GM19455 (cell line): Measurements from ENCODE around the gene RALGPS2.

ENCODE experiments used
- ATAC-seq: cut with Tn5 transposase; IDR thresholded peaks from one replicate; pipeline ENCODE4 v1.9.1; 2021; ENCODE audit not compliant: unreplicated experiment

The RALGPS2 gene, protein sequence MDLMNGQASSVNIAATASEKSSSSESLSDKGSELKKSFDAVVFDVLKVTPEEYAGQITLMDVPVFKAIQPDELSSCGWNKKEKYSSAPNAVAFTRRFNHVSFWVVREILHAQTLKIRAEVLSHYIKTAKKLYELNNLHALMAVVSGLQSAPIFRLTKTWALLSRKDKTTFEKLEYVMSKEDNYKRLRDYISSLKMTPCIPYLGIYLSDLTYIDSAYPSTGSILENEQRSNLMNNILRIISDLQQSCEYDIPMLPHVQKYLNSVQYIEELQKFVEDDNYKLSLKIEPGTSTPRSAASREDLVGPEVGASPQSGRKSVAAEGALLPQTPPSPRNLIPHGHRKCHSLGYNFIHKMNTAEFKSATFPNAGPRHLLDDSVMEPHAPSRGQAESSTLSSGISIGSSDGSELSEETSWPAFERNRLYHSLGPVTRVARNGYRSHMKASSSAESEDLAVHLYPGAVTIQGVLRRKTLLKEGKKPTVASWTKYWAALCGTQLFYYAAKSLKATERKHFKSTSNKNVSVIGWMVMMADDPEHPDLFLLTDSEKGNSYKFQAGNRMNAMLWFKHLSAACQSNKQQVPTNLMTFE

DNA sequence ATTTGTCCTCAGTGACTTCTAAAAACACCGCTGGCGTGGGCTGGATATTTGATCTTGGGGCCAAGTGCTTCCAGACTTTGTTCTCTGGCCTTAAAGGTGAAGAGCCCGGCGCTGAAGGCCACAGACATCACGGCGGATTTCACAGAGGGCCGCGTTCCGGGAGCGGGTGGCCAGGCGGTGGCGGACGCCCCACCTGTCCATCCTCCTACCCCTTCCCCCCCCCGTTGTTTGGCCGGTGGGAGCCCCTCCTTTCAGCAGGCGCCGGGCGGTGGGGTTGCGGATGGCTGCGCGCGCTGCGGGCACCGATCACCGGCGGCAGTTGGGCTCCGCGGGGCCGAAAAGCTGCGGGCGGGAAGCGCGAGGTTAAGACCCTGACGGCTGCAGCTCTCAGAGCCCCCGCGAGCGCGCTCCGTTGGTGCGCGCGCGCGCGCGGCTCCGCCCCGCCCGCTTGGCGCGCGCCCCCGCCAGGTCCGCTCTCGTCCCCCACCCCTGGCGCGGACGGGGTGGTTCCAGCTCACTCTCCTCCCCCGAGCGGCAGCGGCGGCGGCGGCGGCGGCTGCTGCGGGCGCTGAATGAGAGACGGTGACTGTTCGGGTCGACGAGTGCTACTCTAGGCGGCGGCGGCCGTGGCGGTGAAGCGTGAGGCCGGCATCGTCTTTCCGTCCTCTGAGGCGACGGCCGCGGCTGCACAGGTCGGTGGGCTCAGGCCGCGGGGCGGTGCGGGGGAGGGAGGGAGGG lies at the start of gene RALGPS2:
RALGPS2 (plus strand) TSS at position 517 of the 738 bp plus-strand sequence. CDS start 51,521 bp downstream, outside the sequence.
- peak; percentile 69 for ATAC-seq

DNA sequence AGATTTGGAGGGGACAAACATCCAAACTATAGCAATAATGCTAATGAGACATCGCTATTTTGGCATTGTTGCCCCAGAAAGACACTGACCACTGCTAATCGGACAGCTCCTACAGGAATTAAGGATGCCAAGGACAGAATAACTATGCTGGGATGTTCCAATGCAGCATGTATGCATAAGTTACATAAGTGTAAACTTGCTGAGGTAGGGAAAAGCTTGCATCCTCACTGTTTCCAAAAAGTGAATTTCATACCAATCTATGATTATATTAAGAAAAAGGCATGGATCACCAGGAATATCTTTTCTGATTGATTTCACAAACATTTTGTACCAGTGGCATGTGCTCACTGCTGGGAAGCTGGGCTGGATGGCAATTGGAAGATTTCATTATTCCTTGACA lies 45.8 kb upstream of the RALGPS2 start:
- no peak for ATAC-seq

- ATAC-seq, result no peak
These were observed 42.6 kb upstream of the RALGPS2 start for GRCh38 chr1:178682429-178682828.

- ATAC-seq, result no peak
These were observed 42.2 kb upstream of the RALGPS2 start for GRCh38 chr1:178682886-178683285.

GRCh38 chr1:178683291-178683690 lies 41.8 kb upstream of the RALGPS2 start:
- no peak for ATAC-seq

DNA sequence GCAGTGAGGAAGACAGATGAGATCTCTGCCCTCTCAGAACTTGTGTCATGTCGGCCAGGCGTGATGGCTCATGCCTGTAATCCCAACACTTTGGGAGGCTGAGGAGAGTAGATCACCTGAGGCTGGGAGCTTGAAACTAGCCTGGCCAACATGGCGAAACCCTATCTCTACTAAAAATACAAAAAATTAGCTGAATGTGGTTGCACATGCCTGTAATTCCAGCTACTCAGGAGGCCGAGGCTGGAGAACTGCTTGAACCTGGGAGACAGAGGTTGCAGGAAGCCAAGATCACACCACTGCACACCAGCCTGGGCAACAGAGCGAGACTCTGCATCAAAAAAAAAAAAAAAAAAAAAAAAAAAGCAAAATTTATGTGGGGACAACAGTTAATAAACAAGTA lies 40.9 kb upstream of the RALGPS2 start:
- no peak for ATAC-seq

DNA sequence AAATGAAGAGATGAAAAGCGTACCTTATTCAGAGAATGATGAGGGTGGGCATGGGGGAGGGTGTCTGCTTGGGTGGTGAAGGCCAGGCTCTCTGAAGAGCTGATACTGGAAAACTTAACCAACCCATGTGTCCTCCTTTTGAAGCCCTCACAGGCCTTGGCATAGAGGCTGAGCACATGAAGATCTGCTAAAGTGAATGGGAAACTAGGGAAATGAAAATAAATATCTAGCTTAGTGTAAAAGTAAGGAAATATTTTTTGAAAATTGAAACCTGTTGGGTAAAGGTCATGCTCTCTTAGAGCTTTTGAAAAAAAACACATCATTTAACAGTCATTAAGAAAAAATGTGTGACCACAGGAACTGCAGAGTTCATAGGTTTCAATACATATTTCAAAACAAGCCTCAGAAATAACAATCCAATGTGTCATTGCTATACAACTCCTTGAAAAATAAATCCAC lies 40.5 kb upstream of the RALGPS2 start:
- peak; percentile 91 for ATAC-seq

DNA sequence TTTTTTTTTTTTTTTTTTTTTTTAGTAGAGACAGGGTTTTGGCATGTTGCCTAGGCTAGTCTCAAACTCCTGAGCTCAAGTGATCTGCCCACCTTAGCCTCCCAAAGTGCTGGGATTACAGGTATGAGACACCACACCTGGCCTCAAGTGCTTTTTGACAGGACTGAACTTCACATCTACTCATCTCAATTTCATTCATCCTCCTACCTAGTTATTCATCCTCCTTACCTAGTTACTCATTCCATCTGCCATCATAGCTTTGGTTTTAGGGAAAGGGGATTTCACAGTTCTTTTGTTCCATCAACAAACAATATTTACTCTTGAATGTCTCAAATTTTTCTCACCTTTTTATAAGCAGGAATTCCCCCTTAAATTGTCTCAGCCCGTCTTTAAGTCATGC lies 38.6 kb upstream of the RALGPS2 start:
- no peak for ATAC-seq

- no peak for ATAC-seq
These were observed 36.8 kb upstream of the RALGPS2 start for GRCh38 chr1:178688244-178688643.

GRCh38 chr1:178689769-178690168 lies 35.3 kb upstream of the RALGPS2 start:
- ATAC-seq, result no peak

DNA sequence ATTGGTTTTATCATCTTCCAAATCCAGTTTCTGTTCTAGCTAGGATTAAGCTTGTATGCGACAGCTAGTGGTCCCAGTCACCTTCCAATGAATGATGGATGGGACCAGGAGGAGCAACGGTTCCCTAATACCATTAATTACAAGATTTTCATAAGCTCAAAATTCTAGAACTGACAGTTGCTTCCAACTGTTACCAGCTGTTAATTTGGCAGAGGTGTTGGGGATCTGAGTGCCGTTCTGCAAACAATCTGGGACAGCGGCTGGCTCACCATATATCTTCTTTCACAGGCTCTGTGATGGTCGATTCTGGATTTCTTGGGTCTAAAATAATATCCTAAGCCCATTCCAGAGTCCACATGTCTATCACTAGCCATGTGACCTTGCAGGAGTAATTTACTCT lies 34.5 kb upstream of the RALGPS2 start:
- no peak for ATAC-seq

GRCh38 chr1:178692564-178693327 lies 32.3 kb upstream of the RALGPS2 start:
- ATAC-seq, result no peak

DNA sequence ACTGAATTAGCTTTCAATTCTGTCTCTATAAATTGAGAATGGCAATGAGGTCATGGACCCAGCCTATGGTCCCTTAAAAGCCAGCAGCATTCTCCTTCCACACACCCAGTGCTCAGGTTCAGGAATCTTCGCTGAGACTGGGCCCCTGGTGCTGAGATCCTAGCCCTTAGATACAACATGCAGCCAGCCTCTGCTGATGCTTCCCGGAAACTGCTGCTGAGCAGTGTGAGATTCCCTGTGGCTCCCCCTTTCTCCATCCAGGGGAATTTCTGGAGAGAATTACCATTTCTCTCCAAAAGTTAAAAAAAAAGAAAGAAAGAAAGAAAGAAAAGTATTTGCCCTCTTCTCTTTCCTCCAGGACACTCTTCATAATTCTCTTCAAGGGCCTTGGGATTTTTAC lies 31.7 kb upstream of the RALGPS2 start:
- ATAC-seq, result no peak

DNA sequence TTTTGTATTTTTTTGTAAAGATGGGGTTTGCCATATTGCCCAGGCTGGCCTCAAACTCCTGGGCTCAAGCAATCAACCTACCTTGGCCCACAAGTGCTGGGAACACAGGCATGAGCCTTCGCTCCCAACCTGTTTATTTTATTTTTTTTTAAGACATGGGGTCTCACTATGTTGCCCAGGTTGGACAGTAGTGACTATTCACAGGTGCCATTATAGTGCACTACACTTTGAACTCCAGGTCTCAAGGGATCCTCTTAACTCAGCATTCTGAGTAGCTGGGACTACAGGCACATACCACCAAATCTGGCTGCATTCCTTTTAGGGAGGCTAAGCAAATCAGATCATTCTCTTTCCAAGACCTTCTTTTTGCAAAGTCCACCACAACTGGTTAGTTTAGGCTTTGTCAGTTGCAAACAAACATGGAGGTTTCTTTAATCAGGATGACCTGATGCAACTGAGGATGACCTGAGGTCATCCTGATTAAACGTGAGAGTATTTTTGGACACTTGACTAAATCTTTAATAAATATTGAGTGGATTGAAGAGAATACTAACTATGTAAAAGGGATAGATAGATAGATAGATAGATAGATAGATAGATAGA lies 30.0 kb upstream of the RALGPS2 start:
- no peak for ATAC-seq

GRCh38 chr1:178702146-178702545 lies 22.9 kb upstream of the RALGPS2 start:
- ATAC-seq, result no peak

DNA sequence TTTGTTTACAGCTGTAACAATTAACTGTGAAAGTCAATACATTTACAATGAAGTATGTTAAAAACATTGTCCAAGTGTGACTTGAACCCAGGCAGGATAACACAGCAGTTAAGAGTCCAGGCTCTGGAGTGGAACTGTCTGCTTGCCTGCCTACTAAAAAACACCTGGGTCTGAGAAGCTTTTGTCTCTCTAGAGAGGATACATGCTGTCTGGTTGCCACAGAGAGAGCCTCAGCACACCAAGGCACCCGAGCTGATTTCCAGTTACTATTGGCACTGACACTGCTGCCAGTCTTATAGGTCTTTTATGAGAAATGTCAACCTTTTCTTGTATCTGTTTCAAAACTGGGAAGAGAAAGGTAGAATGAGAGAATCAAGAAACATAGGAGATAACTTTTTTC lies 20.2 kb upstream of the RALGPS2 start:
- ATAC-seq, result no peak

DNA sequence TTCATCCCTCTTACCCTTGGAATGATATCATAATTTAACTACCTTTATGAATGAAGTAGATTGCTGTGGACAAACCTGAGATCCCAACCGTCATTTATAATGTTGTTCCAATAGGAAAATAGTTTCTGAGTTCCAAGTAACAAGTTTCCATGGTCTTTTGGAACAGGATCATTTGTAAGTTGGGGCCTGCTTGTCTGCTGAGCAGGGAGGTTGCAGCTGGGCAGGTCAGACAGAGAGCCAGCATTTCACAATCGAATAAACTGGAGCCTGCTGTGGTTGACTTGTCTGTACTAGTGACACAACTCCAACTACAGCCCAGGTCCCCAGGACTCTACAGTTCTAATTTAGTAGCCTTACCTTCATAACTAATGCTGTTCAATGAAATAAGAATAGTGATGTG lies 18.6 kb upstream of the RALGPS2 start:
- no peak for ATAC-seq

- ATAC-seq, result no peak
These were observed 11.8 kb upstream of the RALGPS2 start for GRCh38 chr1:178713259-178713658.

DNA sequence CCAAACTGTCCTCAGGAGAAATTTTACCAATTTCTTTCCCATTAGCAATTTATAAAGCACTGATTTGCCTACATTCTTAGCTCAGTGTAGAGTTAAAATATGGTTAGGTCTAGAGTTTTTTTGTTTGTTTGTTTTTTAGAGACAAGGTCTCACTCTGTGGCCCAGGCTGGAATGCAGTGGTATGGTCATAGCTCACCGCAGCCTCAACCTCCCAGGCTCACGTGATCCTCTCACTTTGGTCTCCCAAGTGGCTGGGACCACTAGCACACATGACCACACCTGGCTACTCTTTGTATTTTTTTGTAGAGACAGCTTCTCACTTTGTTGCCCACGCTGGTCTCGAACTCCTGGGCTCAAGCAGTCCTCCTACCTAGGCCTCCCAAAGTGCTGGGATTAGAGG lies 10.6 kb upstream of the RALGPS2 start:
- ATAC-seq, result no peak

- no peak for ATAC-seq
These were observed 8.9 kb upstream of the RALGPS2 start for GRCh38 chr1:178716111-178716510.

- no peak for ATAC-seq
These were observed 6.5 kb upstream of the RALGPS2 start for GRCh38 chr1:178718520-178718919.
